Dermis microvascular lymphatic vessel endothelial cell (primary cell): Measurements from ENCODE around the gene PHETA1. TPM values are rescaled to one million over a fixed set of nuclear protein-coding genes. Genes with fewer than 3 reads are reported as not detected.

ENCODE experiments used
- DNase-seq, 2 donors: peaks; one replicate each; pipeline versions ENCODE4 v3.0.0 to v3.0.0-alpha.2; 2010; ENCODE audit warnings: low read depth in 2 of 2
- total RNA-seq: library from RNA; depleted of rRNA; stranded (reverse); fragments of >200 nt; gene quantifications from 2 replicates; pipeline ENCODE4 v1.2.1, GENCODE V29; 2014

Gene PHETA1
- total RNA-seq, 1 donor from 2014 or later = 5.6 TPM

DNA sequence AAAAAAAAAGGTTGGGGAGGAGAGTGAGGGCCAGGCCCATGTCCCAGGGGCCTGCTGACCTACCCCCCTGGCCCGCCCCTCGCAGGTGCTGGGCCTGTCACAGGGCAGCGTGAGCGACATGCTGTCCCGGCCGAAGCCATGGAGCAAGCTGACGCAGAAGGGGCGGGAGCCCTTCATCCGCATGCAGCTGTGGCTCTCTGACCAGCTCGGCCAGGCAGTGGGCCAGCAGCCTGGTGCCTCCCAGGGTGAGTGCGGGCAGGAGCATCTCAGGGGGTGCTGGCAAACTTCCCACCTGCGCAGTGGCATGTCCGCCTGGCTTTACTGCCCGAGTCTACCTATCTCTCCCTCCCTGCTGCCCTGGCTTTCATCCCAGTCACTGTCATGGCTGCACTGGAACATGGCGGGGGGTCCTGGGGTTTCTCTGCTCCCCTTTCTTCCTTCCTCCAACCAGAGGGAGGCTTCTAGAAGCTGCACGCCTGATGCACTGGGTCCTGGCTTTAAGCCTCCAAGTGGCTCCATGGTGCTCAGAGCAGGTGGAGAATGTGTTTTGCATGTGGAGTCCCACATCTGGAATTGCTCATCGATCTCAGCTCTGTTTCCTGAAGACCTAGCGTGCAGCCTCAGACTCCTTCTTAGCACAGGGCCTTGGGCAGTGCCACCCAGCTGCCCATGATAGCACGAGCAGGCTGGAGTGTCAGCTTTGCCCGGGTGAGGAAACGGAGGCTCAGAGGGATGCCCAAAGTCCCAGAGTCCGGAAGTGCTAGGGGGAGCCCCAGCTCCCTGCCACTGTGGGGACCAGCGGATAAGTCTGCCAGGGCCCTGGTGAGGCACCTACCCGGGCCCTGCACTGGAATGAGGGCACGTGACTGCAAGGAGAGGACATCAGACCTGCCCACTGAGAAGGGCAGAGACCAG, 46.3 kb downstream of the PHETA1 start:
- no peak for DNase-seq

DNA sequence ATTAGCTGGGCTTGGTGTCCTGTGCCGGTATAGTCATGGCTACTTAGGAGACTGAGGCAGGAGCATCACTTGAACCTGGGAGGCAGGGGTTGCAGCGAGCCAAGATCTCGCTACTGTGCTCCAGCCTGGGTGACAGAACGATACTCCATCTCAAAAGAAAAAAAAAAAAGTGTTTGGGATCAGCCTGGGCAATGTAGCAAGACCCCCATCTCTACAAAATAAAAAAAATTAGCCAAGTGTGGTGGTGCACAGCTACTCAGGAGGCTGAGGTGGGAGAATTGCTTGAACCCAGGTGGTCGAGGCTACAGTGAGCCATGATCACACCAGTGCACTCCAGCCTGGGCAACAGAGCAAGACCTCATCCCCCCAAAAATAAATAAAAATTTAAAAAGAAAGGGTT, 47.6 kb downstream of the PHETA1 start:
- no peak for DNase-seq

DNA sequence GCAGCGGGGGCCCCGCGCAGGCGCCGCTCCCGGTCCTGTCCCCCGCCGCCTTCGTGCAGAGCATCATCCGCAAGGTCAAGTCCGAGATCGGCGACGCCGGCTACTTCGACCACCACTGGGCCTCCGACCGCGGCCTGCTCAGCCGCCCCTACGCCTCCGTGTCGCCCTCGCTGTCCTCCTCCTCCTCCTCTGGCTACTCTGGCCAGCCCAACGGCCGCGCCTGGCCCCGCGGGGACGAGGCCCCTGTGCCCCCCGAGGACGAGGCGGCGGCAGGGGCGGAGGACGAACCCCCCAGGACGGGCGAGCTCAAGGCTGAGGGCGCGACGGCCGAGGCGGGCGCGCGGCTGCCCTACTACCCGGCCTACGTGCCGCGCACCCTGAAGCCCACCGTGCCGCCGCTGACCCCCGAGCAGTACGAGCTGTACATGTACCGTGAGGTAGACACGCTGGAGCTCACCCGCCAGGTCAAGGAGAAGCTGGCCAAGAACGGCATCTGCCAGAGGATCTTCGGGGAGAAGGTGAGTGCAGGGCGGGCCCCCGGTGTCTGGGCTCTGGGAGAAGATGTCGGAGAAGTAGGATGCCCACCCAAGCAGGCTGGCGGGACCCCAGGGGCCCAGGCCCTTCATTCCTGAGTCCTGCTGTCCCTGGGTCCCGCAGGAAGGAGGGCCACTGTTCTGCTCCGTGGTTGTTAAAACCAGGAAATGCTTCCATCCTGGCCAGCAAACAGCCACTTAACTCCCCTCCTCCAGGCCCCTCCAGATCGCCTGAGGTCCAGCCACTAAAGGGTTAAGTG, 48.4 kb downstream of the PHETA1 start:
- DNase-seq = no peak

DNA sequence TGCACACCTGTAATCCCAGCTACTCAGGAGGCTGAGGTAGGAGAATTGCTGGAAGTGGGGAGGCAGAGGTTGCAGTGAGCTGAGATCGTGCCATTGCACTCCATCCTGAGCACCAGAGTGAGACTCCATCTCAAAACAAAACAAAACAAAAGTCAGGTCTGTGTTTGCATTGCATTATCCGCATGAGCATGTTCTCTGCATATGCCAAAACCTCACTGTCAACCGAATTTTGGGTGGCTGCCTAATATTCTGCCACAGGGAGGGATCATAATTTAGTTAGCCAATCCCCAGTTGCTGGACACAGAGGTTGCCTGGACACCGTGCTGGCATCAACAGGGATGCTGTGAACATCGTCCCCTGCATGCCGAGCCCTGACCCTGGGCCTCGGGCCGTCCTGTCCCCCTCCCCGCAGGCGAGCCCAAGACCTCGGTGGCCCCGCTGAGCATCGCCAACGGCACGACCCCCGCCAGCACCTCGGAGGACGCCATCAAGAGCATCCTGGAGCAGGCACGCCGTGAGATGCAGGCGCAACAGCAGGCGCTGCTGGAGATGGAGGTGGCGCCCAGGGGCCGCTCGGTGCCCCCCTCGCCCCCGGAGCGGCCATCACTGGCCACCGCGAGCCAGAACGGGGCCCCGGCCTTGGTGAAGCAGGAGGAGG, 49.2 kb downstream of the PHETA1 start:
- DNase-seq = no peak

DNA sequence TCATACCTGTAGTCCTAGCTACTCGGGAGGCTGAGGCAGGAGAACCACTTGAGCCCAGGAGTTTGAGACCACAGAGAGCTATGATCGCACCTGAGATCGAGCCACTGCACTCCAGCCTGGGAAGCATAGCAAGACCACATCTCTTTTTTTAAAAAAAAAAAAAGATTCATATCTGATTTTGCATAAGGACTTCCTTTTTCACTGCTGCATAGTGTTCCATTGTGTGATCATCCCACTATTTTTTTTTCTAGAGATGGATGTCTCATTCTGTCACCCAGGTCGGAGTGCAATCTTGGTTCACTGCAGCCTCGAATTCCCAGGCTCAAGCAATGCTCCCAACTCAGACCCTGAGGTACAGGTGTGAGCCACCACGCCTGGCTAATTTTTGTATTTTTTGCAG, 50.4 kb downstream of the PHETA1 start:
- no peak for DNase-seq

DNA sequence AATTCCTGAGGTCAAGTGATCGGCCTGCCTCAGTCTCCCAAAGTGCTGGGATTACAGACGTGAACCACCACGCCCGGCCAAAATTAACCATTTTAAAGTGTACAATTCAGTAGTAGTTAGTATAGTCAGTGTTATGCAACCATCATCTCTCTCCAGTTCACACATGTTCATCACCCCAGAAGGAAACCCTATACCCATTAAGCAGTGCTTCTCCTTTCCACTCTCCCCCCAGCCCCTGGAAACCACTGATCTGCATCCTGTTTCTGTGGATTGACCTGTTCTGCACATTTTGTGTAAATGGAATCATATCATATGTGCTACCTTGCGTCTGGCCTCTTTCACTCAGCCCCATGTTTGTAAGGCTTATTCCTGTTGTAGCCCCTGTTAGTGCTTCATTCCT, 52.2 kb downstream of the PHETA1 start:
- DNase-seq = no peak

DNA sequence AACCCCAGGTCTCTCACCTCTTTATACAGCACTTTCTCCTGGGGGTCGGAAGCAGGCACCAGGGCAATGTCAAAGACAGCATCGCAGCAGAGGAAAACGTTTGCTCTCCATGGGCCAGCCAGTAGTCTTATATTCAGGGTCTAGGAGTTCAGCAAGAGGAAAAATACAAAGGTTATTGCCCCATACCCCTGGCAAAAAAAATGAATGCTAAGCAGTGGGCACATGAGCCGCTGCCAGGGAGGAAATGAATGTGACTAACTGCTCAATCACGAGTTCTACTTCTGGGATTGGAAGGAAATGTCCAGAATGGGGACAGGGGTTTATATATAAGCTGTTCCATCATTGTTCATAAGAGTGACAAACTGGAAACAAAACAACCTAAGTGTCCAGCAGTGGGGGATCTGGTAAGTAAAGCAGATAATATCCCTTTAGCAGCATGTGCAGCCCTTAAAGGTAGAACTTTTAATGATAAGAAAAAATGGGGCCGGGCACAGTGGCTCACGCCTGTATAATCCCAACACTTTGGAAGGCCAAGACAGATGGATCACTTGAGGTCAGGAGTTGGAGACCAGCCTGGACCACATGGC, 53.8 kb downstream of the PHETA1 start:
- peak; percentile 69 to 75 for DNase-seq

DNA sequence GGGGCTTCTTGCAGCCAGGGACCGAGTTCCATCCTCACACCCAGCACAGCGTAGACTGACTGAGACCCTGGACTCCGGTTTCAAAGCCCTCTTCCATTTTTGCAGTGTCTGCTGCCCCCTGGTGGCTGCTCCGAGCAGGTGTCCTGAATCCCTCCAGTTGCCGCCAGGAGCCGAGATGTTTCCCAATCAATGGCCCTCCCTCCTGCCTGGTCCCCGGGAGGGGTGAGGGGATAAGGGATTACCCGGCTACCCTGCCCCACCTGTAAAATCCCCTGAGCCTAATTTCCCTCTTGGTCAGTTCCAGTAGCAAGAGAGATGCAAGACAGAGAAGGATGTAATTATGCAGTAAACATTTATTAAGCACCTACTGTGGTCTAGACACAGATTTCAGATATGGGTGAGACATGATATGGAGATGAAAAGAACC, 55.0 kb downstream of the PHETA1 start:
- DNase-seq = peak; percentile 54 to 72

DNA sequence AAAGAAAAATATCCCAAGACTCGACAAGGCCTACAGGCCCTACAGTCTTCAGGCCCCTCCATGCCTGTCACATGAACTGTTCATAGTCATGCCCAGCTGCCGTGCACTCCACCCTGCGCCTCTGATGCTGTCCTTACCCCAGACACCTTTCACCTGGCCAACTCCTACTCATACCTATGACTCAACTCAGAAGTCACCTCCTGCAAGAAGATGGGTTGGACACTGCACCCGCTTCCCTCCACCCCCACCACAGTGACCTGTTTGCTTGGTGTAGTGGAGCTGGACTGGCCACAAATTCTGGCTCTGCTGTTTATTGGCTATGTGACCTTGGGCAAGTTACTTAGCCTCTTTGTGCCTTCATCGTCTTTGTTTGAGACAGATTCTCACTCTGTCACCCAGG, 56.2 kb downstream of the PHETA1 start:
- no peak for DNase-seq

DNA sequence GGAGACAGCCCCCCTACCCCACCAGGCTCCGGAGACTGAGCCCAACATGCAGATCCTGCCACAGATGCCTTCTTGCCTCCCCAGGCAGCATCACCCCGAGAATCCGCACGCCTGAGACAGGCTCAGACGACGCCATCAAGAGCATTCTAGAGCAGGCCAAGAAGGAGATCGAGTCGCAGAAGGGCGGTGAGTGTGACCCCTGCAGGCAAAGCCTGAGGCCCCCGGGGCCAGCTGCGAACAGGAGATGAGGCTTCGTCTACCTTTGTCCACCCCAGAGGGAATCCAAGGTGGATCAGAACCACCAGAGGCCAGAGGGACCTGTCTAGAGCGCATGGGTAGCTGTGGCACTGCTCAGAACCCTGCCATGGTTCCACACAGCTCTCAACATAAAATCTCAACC, 56.9 kb downstream of the PHETA1 start:
- DNase-seq = no peak

DNA sequence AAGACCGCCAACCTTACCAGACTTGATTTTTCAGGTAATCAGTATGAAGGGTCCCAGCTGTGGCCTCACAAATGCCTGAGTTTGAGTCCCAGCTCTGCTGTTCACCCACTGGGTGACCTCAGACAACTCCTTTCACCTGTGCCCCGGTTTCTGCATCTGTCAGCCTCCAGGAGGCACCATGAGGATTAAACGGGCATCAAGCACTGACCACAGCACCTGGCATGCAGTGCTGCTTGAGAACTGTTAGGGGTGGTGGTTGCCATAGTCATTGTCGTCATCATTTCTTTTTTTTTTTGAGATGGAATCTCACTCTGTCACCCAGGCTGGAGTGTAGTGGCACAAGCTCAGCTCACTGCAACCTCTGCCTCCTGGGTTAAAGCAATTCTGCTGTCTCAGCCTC, 57.9 kb downstream of the PHETA1 start:
- no peak for DNase-seq

Other genes with a start within 250 kb of the PHETA1 start
- gene SH2B3, start 36.8 kb upstream of the PHETA1 start, total RNA-seq = 42.0 and 52.2 TPM in 2 replicates
- 10.9 and 19.1 TPM in 2 replicates for gene ATXN2, start 230.2 kb upstream of the PHETA1 start, total RNA-seq